PFSK-1 (cell line): Measurements from ENCODE around the gene NAALADL2.

Source experiments
- FOXP2 ChIP-seq: optimal IDR thresholded peaks from 2 replicates; pipeline ENCODE3; 2011; ENCODE audit warnings: borderline replicate concordance, control low read depth, inconsistent platforms; ENCODE audit not compliant: insufficient read depth; ENCODE audit errors: extremely low read length, extremely low read depth
- POLR2AphosphoS5 ChIP-seq: IDR thresholded peaks from 2 replicates; pipeline ENCODE4 v1.6.1; 2012; ENCODE audit warnings: low read depth, mild to moderate bottlenecking, control low read depth, low read length, moderate library complexity
- REST ChIP-seq, 2 experiments: IDR thresholded peaks; 2 replicates each; pipeline versions ENCODE4 v1.6.1 to v1.8.0; 2011 to 2012; ENCODE audit warnings: low read depth in 2 of 2, low read length in 2 of 2, control low read depth in 1 of 2, inconsistent platforms in 1 of 2, mild to moderate bottlenecking in 1 of 2, moderate library complexity in 1 of 2; ENCODE audit not compliant: insufficient read depth in 1 of 2
- SIN3A ChIP-seq: IDR thresholded peaks from 2 replicates; pipeline ENCODE4 v1.6.1; 2012; ENCODE audit warnings: mild to moderate bottlenecking, low read length, moderate library complexity, borderline replicate concordance; ENCODE audit not compliant: insufficient read depth
- TAF1 ChIP-seq: IDR thresholded peaks from 2 replicates; pipeline ENCODE4 v1.6.1; 2012; ENCODE audit warnings: low read length, control low read depth, borderline replicate concordance; ENCODE audit not compliant: insufficient read depth

NAALADL2 gene

GRCh38 chr3:175608356-175608755, 749.2 kb downstream of the NAALADL2 start:
- TF ChIP-seq TAF1: no peak
- TF ChIP-seq POLR2AphosphoS5: no peak
- no peak for TF ChIP-seq SIN3A
- TF ChIP-seq FOXP2: no peak
- TF ChIP-seq REST (IDR thresholded peaks at IDR 0.05; ENCODE audit: insufficient read depth in 1 of 2, low read depth in 2 of 2, low read length in 2 of 2): no peak

GRCh38 chr3:175608911-175609310, 749.8 kb downstream of the NAALADL2 start:
- TF ChIP-seq REST (IDR thresholded peaks at IDR 0.05; ENCODE audit: insufficient read depth in 1 of 2, low read depth in 2 of 2, low read length in 2 of 2) (no peak), POLR2AphosphoS5 (no peak), FOXP2 (no peak), TAF1 (no peak), SIN3A (no peak)

- TF ChIP-seq REST (IDR thresholded peaks at IDR 0.05; ENCODE audit: insufficient read depth in 1 of 2, low read depth in 2 of 2, low read length in 2 of 2) (no peak), SIN3A (no peak), FOXP2 (no peak), TAF1 (no peak), POLR2AphosphoS5 (no peak)
Observed at GRCh38 chr3:175612487-175613196, 753.5 kb downstream of the NAALADL2 start.

GRCh38 chr3:175617247-175617646, 758.1 kb downstream of the NAALADL2 start:
- TF ChIP-seq FOXP2 (no peak), REST (IDR thresholded peaks at IDR 0.05; ENCODE audit: insufficient read depth in 1 of 2, low read depth in 2 of 2, low read length in 2 of 2) (no peak), POLR2AphosphoS5 (no peak), SIN3A (no peak), TAF1 (no peak)
